NCI-H510A treated with DMSO at 0.1 percent for 48 hours (cell line): ENCODE results near the gene RANGRF.
A peak's percentile ranks its signal among the peaks of the same experiment; 100 is the strongest.
"Not testable (repeated sequence)": the region's sequence is repeated elsewhere in the genome, so short reads cannot be mapped to it uniquely, and the experiment has no call there.

ENCODE experiments used
- DNase-seq: peaks from one replicate; lab custom pipeline; 2025; lab: John Stamatoyannopoulos, UW

The RANGRF gene, protein sequence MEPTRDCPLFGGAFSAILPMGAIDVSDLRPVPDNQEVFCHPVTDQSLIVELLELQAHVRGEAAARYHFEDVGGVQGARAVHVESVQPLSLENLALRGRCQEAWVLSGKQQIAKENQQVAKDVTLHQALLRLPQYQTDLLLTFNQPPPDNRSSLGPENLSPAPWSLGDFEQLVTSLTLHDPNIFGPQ

GRCh38 chr17:8288336-8289102 is at the start of gene RANGRF:
RANGRF (plus strand) TSS chr17:8288670; CDS start chr17:8288789, 119 bp downstream.
- DNase-seq: peak; percentile 92

- no peak for DNase-seq
Measured at GRCh38 chr17:8243827-8244226, 44.6 kb upstream of the RANGRF start.

- DNase-seq: no peak
Measured at GRCh38 chr17:8244768-8245167, 43.7 kb upstream of the RANGRF start.

GRCh38 chr17:8248751-8249607 is 39.5 kb upstream of the RANGRF start, which contains the start of gene PFAS:
PFAS (plus strand) TSS chr17:8249289; CDS start chr17:8253938, 4,649 bp downstream.
- peak; percentile 85 for DNase-seq

- DNase-seq: no peak
Measured at GRCh38 chr17:8249621-8250500, 38.6 kb upstream of the RANGRF start.

DNA sequence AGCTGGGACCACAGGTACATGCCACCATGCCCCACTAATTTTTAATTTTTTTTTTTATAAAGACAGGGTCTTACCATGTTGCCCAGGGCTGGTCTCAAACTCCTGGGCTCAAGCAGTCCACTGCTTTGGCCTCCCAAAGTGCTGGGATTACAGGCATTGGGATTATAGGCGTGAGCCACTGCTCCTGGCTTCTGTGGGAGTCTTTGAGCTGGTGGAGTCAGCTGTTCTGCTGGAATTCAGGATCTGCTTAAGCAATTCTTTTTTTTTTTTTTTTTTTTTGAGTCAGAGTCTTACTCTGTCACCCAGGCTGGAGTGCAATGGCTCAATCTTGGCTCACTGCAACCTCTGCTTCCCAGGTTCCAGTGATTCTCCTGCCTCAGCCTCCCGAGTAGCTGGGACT is 37.1 kb upstream of the RANGRF start:
- not testable (repeated sequence) for DNase-seq

- no peak for DNase-seq
Measured at GRCh38 chr17:8253801-8254200, 34.7 kb upstream of the RANGRF start.

DNA sequence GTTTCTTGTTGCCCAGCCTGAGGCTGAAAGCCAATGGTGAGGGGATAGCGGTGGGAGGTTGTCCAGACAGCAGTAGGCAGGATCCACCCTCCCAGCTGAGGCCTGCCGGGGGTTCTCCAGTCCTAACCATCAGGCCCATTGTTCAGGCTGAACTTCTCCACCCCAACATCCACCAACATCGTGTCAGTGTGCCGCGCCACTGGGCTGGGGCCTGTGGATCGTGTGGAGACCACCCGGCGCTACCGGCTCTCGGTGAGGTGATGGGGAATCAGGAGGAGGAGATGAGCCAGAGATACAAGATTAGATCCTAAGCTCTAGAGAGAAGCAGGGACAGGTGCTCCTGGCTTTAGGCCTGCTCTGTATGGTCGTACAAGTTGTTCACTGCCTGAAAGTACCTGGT is 33.6 kb upstream of the RANGRF start:
- DNase-seq: no peak

GRCh38 chr17:8255499-8255898 is 33.0 kb upstream of the RANGRF start:
- no peak for DNase-seq

GRCh38 chr17:8256291-8256690 is 32.2 kb upstream of the RANGRF start:
- DNase-seq: no peak

GRCh38 chr17:8256691-8257090 is 31.8 kb upstream of the RANGRF start:
- DNase-seq: no peak

DNA sequence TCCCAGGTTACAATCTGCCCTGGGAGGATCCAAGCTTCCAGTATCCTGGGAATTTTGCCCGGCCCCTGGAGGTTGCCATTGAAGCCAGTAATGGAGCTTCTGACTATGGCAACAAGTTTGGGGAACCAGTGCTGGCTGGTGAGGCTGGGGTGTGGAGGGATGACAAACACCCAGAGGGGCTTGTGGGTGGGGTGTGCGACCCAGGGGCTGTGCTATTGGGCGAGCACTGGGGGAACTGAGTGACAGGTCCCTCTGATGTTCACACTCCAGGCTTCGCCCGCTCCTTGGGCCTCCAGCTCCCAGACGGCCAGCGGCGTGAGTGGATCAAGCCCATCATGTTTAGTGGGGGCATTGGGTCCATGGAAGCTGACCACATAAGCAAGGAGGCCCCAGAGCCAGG is 30.7 kb upstream of the RANGRF start:
- no peak for DNase-seq

DNA sequence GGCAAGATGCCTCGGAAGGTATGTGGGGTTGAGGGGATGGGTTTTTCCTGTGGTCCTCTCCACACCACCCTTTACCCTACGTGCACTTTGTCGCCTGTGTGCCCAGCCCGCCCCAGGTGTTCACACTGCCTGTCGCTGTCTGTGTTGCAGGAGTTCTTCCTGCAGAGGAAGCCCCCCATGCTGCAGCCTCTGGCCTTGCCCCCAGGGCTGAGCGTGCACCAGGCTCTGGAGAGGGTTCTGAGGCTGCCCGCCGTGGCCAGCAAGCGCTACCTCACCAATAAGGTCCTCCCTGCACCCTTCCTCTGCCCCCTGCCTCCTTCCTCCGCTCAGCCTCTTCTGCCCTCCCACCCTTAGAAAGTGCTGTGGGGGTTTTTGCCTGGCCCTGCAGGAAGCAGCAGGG is 24.1 kb upstream of the RANGRF start:
- DNase-seq: no peak

- DNase-seq: no peak
Measured at GRCh38 chr17:8264836-8265542, 23.5 kb upstream of the RANGRF start.

- DNase-seq: no peak
Measured at GRCh38 chr17:8266648-8267479, 21.6 kb upstream of the RANGRF start.

GRCh38 chr17:8267480-8268147 is 20.9 kb upstream of the RANGRF start:
- DNase-seq: no peak

DNA sequence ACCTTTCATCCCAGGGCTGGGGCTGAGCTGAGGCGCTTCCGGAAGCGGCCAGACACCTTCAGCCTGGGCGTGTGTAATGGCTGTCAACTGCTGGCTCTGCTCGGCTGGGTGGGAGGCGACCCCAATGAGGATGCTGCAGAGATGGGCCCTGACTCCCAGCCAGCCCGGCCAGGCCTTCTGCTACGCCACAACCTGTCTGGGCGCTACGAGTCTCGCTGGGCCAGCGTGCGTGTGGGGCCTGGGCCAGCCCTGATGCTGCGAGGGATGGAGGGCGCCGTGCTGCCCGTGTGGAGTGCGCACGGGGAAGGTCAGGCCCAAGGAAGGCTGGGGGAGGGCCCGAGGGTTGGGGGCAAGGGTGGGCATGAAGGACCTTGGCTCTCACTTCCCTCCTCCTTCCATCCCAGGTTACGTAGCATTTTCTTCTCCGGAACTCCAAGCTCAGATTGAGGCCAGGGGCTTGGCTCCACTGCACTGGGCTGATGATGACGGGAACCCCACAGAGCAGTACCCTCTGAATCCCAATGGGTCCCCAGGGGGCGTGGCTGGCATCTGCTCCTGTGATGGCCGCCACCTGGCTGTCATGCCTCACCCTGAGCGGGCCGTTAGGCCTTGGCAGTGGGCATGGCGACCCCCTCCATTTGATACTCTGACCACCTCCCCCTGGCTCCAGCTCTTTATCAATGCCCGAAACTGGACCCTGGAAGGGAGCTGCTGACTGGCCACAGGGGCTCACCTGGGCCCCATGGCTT is 19.7 kb upstream of the RANGRF start:
- DNase-seq: no peak

DNA sequence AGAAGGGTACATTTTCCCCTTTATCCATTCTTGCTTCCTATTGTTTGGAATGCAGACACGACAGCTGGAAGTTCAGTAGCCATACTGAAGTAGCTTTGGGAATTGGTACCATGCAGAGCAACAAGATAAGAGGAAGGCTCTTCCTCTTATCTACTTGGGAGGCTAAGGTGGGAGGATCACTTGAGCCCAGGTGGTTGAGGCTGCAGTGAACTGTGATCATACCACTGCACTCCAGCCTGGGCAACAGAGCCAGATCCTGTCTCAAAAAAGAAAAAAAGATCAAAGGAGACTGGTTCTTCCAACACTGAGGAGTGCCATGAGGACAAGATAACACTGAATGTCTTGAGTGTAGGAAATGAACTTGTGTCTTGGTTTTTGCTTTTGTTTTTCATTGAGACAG is 16.0 kb upstream of the RANGRF start:
- no peak for DNase-seq
